ENCODE measurements around the gene MGMT. TPM values are rescaled to one million over a fixed set of nuclear protein-coding genes. Genes with fewer than 3 reads are reported as not detected.

MGMT gene
- polyA plus RNA-seq, 3 donors = 9.5 to 23.5 (median 17.5) TPM

GRCh38 chr10:129706081-129706480 lies 239.0 kb downstream of the MGMT start:
- no peak overlapping the region for H3K9ac ChIP-seq (ENCODE audit: insufficient read depth, low read length, poor library complexity, severe bottlenecking)
- H3K4me1 ChIP-seq (ENCODE audit: control insufficient read depth in 1 of 2, insufficient read depth in 2 of 2, low read length in 2 of 2) = no peaks in the 10 kb centered on the region
- H3K27ac Mint-ChIP-seq = peak overlapping the region in 1 of 7 donors; percentile 20
- intact Hi-C loops (cut with micrococcal nuclease) = no loop called here
- no peaks in the 10 kb centered on the region for H3K9me3 Mint-ChIP-seq
- H2AFZ ChIP-seq (ENCODE audit: insufficient read depth, low read depth, low read length, poor library complexity, severe bottlenecking) = no peak overlapping the region
- no peak overlapping the region for H3K27ac ChIP-seq (ENCODE audit: low read depth in 1 of 2, low read length in 2 of 2)
- no peaks in the 10 kb centered on the region for H3K27me3 ChIP-seq (ENCODE audit: control insufficient read depth in 2 of 2, insufficient read depth in 2 of 2, low read length in 2 of 2)
- 90% methylated on average over 13 of the region's 19 CpGs for WGBS (ENCODE audit: insufficient coverage)
- H3K36me3 ChIP-seq (replicated peaks in 1 of 2; ENCODE audit: control insufficient read depth in 1 of 2, insufficient read depth in 2 of 2, low read length in 2 of 2) = peaks cover 0 to 3% of the 10 kb centered on the region in 2 donors
- no peaks in the 10 kb centered on the region for H4K20me1 ChIP-seq (ENCODE audit: insufficient read depth, low read length)
- TF ChIP-seq CTCF (IDR thresholded peaks at IDR 0.05) = no peak
- H3K4me3 Mint-ChIP-seq = no peak overlapping the region
- DNase-seq = no peak
- H3K9me3 ChIP-seq (replicated peaks in 1 of 2; ENCODE audit: control insufficient read depth in 1 of 2, insufficient read depth in 1 of 2, low read length in 2 of 2) = no peaks in the 10 kb centered on the region
- H3K4me2 ChIP-seq (replicated peaks; ENCODE audit: extremely low read depth, low read length, poor library complexity, severe bottlenecking) = no peak overlapping the region
- peaks cover 7% of the 10 kb centered on the region for H3K4me1 Mint-ChIP-seq
- peaks cover 4 to 9% of the 10 kb centered on the region in 2 donors for H3K36me3 Mint-ChIP-seq
- H3K27me3 Mint-ChIP-seq (ENCODE audit: low read depth in 3 of 3) = peaks cover 0 to 1% (median 1%) of the 10 kb centered on the region in 3 donors
- no peak overlapping the region for H3K4me3 ChIP-seq (replicated peaks in 1 of 3; ENCODE audit: low read depth in 2 of 3, low read length in 3 of 3)
- H3K79me2 ChIP-seq (ENCODE audit: insufficient read depth, low read length) = no peaks in the 10 kb centered on the region

GRCh38 chr10:129706523-129706922 lies 239.5 kb downstream of the MGMT start:
- no peak overlapping the region for H3K9ac ChIP-seq (ENCODE audit: insufficient read depth, low read length, poor library complexity, severe bottlenecking)
- intact Hi-C loops (cut with micrococcal nuclease) = no loop called here
- no peak overlapping the region for H2AFZ ChIP-seq (ENCODE audit: insufficient read depth, low read depth, low read length, poor library complexity, severe bottlenecking)
- H3K79me2 ChIP-seq (ENCODE audit: insufficient read depth, low read length) = no peaks in the 10 kb centered on the region
- H3K4me1 ChIP-seq (ENCODE audit: control insufficient read depth in 1 of 2, insufficient read depth in 2 of 2, low read length in 2 of 2) = no peaks in the 10 kb centered on the region
- no peak for TF ChIP-seq CTCF (IDR thresholded peaks at IDR 0.05)
- Mint-ChIP-seq H3K9me3 (peaks cover 0 to 1% (median 0%) of the 10 kb centered on the region in 7 donors), H3K27me3 (ENCODE audit: low read depth in 3 of 3) (peaks cover 0 to 1% (median 1%) of the 10 kb centered on the region in 3 donors), H3K36me3 (peaks cover 4 to 9% of the 10 kb centered on the region in 2 donors), H3K27ac (peak overlapping the region in 1 of 7 donors; percentile 65), H3K4me3 (no peak overlapping the region), H3K4me1 (peaks cover 7% of the 10 kb centered on the region)
- 94% methylated on average over 8 of the region's 11 CpGs for WGBS (ENCODE audit: insufficient coverage)
- H3K27ac ChIP-seq (ENCODE audit: low read depth in 1 of 2, low read length in 2 of 2) = no peak overlapping the region
- H4K20me1 ChIP-seq (ENCODE audit: insufficient read depth, low read length) = no peaks in the 10 kb centered on the region
- DNase-seq = no peak
- no peaks in the 10 kb centered on the region for H3K27me3 ChIP-seq (ENCODE audit: control insufficient read depth in 2 of 2, insufficient read depth in 2 of 2, low read length in 2 of 2)
- H3K36me3 ChIP-seq (replicated peaks in 1 of 2; ENCODE audit: control insufficient read depth in 1 of 2, insufficient read depth in 2 of 2, low read length in 2 of 2) = peaks cover 0 to 3% of the 10 kb centered on the region in 2 donors
- H3K4me2 ChIP-seq (replicated peaks; ENCODE audit: extremely low read depth, low read length, poor library complexity, severe bottlenecking) = no peak overlapping the region
- H3K9me3 ChIP-seq (replicated peaks in 1 of 2; ENCODE audit: control insufficient read depth in 1 of 2, insufficient read depth in 1 of 2, low read length in 2 of 2) = no peaks in the 10 kb centered on the region
- H3K4me3 ChIP-seq (replicated peaks in 1 of 3; ENCODE audit: low read depth in 2 of 3, low read length in 3 of 3) = no peak overlapping the region

All from CD14-positive monocyte (primary cell).